Measurements from ENCODE around the gene CACNB1.

CACNB1 gene

GRCh38 chr17:39197380-39198185 lies at the start of gene CACNB1:
TSS of gene CACNB1 (minus strand) at chr17:39197669. CDS start at chr17:39197495, 174 bp downstream.
- peak; percentile 87 for DNase-seq

GRCh38 chr17:39246274-39246673 lies 48.8 kb upstream of the CACNB1 start:
- DNase-seq, result no peak

GRCh38 chr17:39244600-39245570 lies 47.4 kb upstream of the CACNB1 start:
- DNase-seq, result peak; percentile 81

- DNase-seq, result no peak
Measured at GRCh38 chr17:39244016-39244599, 46.6 kb upstream of the CACNB1 start.

GRCh38 chr17:39243155-39243554 lies 45.7 kb upstream of the CACNB1 start:
- DNase-seq, result no peak

- DNase-seq, result no peak
Measured at GRCh38 chr17:39240631-39241030, 43.2 kb upstream of the CACNB1 start.

GRCh38 chr17:39239640-39240314 lies 42.3 kb upstream of the CACNB1 start:
- no peak for DNase-seq

- peak; percentile 72 for DNase-seq
Measured at GRCh38 chr17:39238311-39238972, 41.0 kb upstream of the CACNB1 start.

- no peak for DNase-seq
Measured at GRCh38 chr17:39237586-39237985, 40.1 kb upstream of the CACNB1 start.

- DNase-seq, result no peak
Measured at GRCh38 chr17:39236981-39237441, 39.5 kb upstream of the CACNB1 start.

GRCh38 chr17:39236450-39236927 lies 39.0 kb upstream of the CACNB1 start:
- no peak for DNase-seq

- peak; percentile 63 for DNase-seq
Measured at GRCh38 chr17:39235555-39236449, 38.3 kb upstream of the CACNB1 start.

GRCh38 chr17:39231591-39232551 lies 34.4 kb upstream of the CACNB1 start:
- peak; percentile 55 for DNase-seq

GRCh38 chr17:39231091-39231561 lies 33.7 kb upstream of the CACNB1 start:
- DNase-seq, result no peak

GRCh38 chr17:39230361-39230760 lies 32.9 kb upstream of the CACNB1 start:
- DNase-seq, result no peak

- peak; percentile 50 for DNase-seq
Measured at GRCh38 chr17:39229274-39229913, 31.9 kb upstream of the CACNB1 start.

GRCh38 chr17:39227364-39227919 lies 30.0 kb upstream of the CACNB1 start:
- DNase-seq, result no peak

GRCh38 chr17:39225959-39226683 lies 28.7 kb upstream of the CACNB1 start:
- DNase-seq, result peak; percentile 72

Data from EL (cell line).